Loucy (cell line): ENCODE measurements around the gene RFFL.
"Not testable (repeated sequence)": the region's sequence is repeated elsewhere in the genome, so short reads cannot be mapped to it uniquely, and the experiment has no call there.

Experiments
- H2AFZ ChIP-seq: fragments of 200-600 bp; sonication (generic); 2 replicates; pipeline ENCODE4 v1.6.0; 2016; ENCODE audit warnings: antibody characterized with exemption, mild to moderate bottlenecking, low read length, moderate library complexity
- H3F3A ChIP-seq: fragments of 200-600 bp; 2 replicates; pipeline ENCODE4 v1.6.0; 2016; ENCODE audit warnings: antibody characterized with exemption, low read depth, mild to moderate bottlenecking
- H3K27me3 ChIP-seq: fragments of 200-600 bp; sonication (generic); 2 replicates; pipeline ENCODE4 v1.6.1; 2014; ENCODE audit warnings: low read length, mild to moderate bottlenecking; ENCODE audit not compliant: insufficient read depth, poor library complexity, severe bottlenecking
- H3K36me3 ChIP-seq: fragments of 200-600 bp; sonication (generic); 2 replicates; pipeline ENCODE4 v1.6.1; 2016; ENCODE audit warnings: low read length; ENCODE audit not compliant: insufficient read depth
- H3K4me1 ChIP-seq: fragments of 200-600 bp; sonication (generic); 2 replicates; pipeline ENCODE4 v1.5.1; 2014; ENCODE audit warnings: low read length, mild to moderate bottlenecking; ENCODE audit not compliant: insufficient read depth, poor library complexity, severe bottlenecking
- H3K4me2 ChIP-seq: fragments of 200-600 bp; sonication (generic); 2 replicates; pipeline ENCODE4 v1.6.0; 2014; ENCODE audit warnings: antibody characterized with exemption, low read length, low read depth, mild to moderate bottlenecking; ENCODE audit not compliant: poor library complexity, severe bottlenecking
- H3K4me3 ChIP-seq: fragments of 200-600 bp; sonication (generic); 2 replicates; pipeline ENCODE4 v1.5.1; 2014; ENCODE audit warnings: low read length, mild to moderate bottlenecking, mixed read lengths; ENCODE audit not compliant: poor library complexity, severe bottlenecking
- H3K79me2 ChIP-seq: fragments of 200-600 bp; sonication (generic); 2 replicates; pipeline ENCODE4 v1.6.1; 2014; ENCODE audit warnings: low read length; ENCODE audit not compliant: insufficient read depth
- H3K9ac ChIP-seq: fragments of 200-600 bp; sonication (generic); 2 replicates; pipeline ENCODE4 v1.6.0; 2014; ENCODE audit warnings: mild to moderate bottlenecking, low read depth, low read length, moderate library complexity; ENCODE audit not compliant: poor library complexity, severe bottlenecking
- H3K9me2 ChIP-seq: fragments of 200-600 bp; sonication (generic); replicated peaks from 2 replicates; pipeline ENCODE4 v1.6.1; 2016; ENCODE audit warnings: low read depth, low read length, mixed read lengths
- H3K9me3 ChIP-seq: fragments of 200-600 bp; sonication (generic); 2 replicates; pipeline ENCODE4 v1.6.1; 2014; ENCODE audit warnings: mild to moderate bottlenecking, antibody characterized with exemption, low read length, low read depth; ENCODE audit not compliant: insufficient read depth
- H4K20me1 ChIP-seq: fragments of 200-600 bp; sonication (generic); 2 replicates; pipeline ENCODE4 v1.6.0; 2014; ENCODE audit warnings: antibody characterized with exemption, low read length, mild to moderate bottlenecking; ENCODE audit not compliant: insufficient read depth, poor library complexity, severe bottlenecking
- EZH2phosphoT487 ChIP-seq: fragments of 200-600 bp; IDR thresholded peaks from 2 replicates; pipeline ENCODE4 v1.6.1; 2018; ENCODE audit warnings: antibody characterized with exemption, mild to moderate bottlenecking, moderate library complexity, borderline replicate concordance
- TF ChIP-seq, protein P1 (sequence below): fragments of 200-600 bp; sonication (generic); conservative IDR thresholded peaks from 2 replicates; pipeline ENCODE4 v1.5.1; 2014; ENCODE audit warnings: mild to moderate bottlenecking, antibody characterized with exemption, low read length

Gene RFFL, protein sequence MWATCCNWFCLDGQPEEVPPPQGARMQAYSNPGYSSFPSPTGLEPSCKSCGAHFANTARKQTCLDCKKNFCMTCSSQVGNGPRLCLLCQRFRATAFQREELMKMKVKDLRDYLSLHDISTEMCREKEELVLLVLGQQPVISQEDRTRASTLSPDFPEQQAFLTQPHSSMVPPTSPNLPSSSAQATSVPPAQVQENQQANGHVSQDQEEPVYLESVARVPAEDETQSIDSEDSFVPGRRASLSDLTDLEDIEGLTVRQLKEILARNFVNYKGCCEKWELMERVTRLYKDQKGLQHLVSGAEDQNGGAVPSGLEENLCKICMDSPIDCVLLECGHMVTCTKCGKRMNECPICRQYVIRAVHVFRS

DNA sequence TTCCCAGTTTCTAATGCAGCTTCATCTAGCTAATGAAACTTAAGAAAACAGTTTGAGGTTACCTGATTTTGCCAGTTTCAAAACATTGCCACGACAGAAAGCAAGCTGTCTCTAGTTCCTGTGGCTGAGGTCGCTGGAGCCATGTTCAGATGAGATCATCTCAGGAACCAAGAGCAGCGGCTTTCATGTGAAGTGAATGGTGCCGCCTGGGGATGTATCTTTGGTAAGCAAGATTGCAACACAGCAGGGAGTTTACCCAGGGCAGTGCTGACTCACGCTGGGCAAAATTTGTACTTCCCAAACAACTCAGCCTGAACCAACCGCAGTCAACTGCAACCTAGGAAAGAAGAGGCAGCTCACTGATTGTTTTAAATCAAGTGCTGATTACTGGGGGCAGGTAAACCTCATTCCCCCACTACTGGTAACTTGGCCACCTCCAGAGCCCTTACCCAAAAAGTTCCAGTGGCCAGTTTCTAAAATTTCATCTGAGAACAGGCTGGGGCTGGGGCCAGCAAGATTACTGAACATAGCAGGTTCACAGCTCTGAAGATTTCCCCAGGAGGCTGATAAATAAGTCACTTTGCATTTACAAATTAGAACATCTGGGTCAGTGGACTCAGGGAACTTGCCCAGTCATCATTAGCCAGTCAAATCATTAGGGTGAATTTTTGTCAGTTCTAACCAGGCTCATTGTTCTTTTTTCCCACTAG is at the start of gene RFFL:
RFFL (minus strand) TSS at position 194 of the 710 bp plus-strand sequence. CDS start 37,154 bp downstream, outside the sequence.
- Histone ChIP-seq H3F3A (no peaks in the 10 kb centered on the region), H3K9me2 (no peaks in the 10 kb centered on the region), H2AFZ (peak within 1 kb of the TSS; percentile 60), H3K4me3 (peak within 1 kb of the TSS; percentile 61), H3K9me3 (no peaks in the 10 kb centered on the region), H3K9ac (peak within 1 kb of the TSS; percentile 55), H4K20me1 (no peaks in the 10 kb centered on the region), H3K4me1 (peaks cover 19% of the 10 kb centered on the region), H3K27me3 (no peaks in the 10 kb centered on the region), H3K4me2 (peak within 1 kb of the TSS; percentile 63), H3K79me2 (peaks cover 6% of the 10 kb centered on the region; the same call in 1 of the 2 replicates), H3K36me3 (no peaks in the 10 kb centered on the region)
- TF ChIP-seq EZH2phosphoT487, result no peak
- TF ChIP-seq, protein P1, sequence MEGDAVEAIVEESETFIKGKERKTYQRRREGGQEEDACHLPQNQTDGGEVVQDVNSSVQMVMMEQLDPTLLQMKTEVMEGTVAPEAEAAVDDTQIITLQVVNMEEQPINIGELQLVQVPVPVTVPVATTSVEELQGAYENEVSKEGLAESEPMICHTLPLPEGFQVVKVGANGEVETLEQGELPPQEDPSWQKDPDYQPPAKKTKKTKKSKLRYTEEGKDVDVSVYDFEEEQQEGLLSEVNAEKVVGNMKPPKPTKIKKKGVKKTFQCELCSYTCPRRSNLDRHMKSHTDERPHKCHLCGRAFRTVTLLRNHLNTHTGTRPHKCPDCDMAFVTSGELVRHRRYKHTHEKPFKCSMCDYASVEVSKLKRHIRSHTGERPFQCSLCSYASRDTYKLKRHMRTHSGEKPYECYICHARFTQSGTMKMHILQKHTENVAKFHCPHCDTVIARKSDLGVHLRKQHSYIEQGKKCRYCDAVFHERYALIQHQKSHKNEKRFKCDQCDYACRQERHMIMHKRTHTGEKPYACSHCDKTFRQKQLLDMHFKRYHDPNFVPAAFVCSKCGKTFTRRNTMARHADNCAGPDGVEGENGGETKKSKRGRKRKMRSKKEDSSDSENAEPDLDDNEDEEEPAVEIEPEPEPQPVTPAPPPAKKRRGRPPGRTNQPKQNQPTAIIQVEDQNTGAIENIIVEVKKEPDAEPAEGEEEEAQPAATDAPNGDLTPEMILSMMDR, result peak; percentile 51

DNA sequence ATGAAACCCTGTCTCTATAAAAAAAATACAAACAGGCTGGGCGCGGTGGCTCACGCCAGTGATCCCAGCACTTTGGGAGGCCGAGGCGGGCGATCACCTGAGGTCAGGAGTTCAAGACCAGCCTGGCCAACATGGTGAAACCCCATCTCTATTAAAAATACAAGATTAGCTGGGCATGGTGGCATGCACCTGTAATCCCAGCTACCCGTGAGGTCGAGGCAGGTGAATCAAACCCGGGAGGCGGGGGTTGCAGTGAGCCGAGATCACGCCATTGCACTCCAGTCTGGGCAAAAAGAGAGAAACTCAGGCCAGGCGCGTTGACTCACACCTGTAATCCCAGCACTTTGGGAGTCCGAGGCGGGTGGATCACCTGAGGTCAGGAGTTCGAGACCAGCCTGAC is 47.3 kb upstream of the RFFL start:
- not testable (repeated sequence) for H3K79me2 ChIP-seq, H2AFZ ChIP-seq, H3K9me3 ChIP-seq, H3K4me2 ChIP-seq, H3K9ac ChIP-seq, H3K9me2 ChIP-seq, H3F3A ChIP-seq, H3K4me3 ChIP-seq, H3K4me1 ChIP-seq, H3K27me3 ChIP-seq, H3K36me3 ChIP-seq, H4K20me1 ChIP-seq

DNA sequence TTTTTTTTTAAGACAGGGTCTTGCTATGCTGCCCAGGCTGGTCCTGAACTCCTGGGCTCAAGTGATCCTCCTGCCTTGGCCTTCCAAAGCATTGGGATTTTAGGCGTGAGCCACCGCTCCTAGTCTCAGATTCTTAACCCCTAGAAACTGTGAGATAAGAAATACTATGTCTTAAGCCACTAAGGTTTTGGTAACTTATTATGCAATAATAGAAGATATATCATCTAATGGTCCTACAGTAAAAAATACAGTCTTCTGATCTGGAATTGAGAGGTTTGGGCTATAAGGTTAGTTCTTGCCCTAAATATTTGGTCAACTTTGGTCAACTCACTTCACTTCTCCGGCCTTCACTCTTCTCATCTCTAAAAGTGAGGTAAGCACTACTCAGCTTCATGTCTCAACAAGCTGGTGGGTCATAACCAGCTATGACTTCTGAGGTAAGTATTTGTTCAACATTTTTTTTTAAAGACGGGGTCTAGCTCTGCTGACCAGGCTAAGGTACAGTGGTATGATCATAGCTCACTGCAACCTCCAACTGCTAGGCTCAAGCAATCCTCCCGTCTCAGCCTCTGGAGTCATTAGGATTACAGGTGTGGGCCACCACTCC is 41.4 kb upstream of the RFFL start:
- Histone ChIP-seq H3K9me2 (no peaks in the 10 kb centered on the region), H3K4me1 (no peaks in the 10 kb centered on the region), H3K9me3 (no peaks in the 10 kb centered on the region), H3K27me3 (no peaks in the 10 kb centered on the region), H3K79me2 (no peaks in the 10 kb centered on the region), H2AFZ (no peak overlapping the region), H3K4me2 (no peak overlapping the region), H3F3A (no peaks in the 10 kb centered on the region), H3K9ac (no peak overlapping the region), H3K36me3 (peaks cover 17% of the 10 kb centered on the region; the same call in 1 of the 2 replicates), H4K20me1 (no peaks in the 10 kb centered on the region), H3K4me3 (no peak overlapping the region)
- TF ChIP-seq, protein P1, result no peak
- TF ChIP-seq EZH2phosphoT487, result no peak
